ENCODE data around the gene CYP3A5.

Gene CYP3A5

DNA sequence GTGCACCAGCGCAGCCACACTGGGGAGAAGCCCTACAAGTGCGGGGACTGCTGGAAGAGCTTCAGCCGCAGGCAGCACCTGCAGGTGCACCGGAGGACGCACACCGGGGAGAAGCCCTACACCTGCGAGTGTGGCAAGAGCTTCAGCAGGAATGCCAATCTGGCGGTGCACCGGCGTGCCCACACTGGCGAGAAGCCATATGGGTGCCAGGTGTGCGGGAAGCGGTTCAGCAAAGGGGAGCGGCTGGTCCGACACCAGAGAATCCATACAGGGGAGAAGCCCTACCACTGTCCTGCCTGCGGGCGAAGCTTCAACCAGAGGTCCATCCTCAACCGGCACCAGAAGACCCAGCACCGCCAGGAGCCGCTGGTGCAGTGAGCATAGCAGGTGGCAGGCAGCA lies 50.2 kb downstream of the CYP3A5 start:
- H3K79me2 ChIP-seq (ENCODE audit: low read length), result no peaks in the 10 kb centered on the region
- no peak overlapping the region for H3K4me2 ChIP-seq (ENCODE audit: low read length)
- H3K9ac ChIP-seq (ENCODE audit: low read length), result no peak overlapping the region
- peaks cover 58% of the 10 kb centered on the region for H3K36me3 ChIP-seq (replicated peaks; ENCODE audit: low read depth, low read length)
- no peaks in the 10 kb centered on the region for H4K20me1 ChIP-seq (ENCODE audit: insufficient read depth, low read length)
- no peak overlapping the region for H3K4me3 ChIP-seq (ENCODE audit: low read length)
- TF ChIP-seq EZH2phosphoT487 (IDR thresholded peaks at IDR 0.05; ENCODE audit: low read depth) (no peak), CTCF (IDR thresholded peaks at IDR 0.05; ENCODE audit: low read depth, low read length) (no peak)
- no peaks in the 10 kb centered on the region for H3K9me3 ChIP-seq (ENCODE audit: insufficient read depth, low read length)
- no peak overlapping the region for H3K27ac ChIP-seq (ENCODE audit: low read length)
- no peak overlapping the region for H2AFZ ChIP-seq (ENCODE audit: low read depth, low read length)
- no peaks in the 10 kb centered on the region for H3K27me3 ChIP-seq (ENCODE audit: low read depth, low read length)
- H3K4me1 ChIP-seq (ENCODE audit: low read length), result no peaks in the 10 kb centered on the region

DNA sequence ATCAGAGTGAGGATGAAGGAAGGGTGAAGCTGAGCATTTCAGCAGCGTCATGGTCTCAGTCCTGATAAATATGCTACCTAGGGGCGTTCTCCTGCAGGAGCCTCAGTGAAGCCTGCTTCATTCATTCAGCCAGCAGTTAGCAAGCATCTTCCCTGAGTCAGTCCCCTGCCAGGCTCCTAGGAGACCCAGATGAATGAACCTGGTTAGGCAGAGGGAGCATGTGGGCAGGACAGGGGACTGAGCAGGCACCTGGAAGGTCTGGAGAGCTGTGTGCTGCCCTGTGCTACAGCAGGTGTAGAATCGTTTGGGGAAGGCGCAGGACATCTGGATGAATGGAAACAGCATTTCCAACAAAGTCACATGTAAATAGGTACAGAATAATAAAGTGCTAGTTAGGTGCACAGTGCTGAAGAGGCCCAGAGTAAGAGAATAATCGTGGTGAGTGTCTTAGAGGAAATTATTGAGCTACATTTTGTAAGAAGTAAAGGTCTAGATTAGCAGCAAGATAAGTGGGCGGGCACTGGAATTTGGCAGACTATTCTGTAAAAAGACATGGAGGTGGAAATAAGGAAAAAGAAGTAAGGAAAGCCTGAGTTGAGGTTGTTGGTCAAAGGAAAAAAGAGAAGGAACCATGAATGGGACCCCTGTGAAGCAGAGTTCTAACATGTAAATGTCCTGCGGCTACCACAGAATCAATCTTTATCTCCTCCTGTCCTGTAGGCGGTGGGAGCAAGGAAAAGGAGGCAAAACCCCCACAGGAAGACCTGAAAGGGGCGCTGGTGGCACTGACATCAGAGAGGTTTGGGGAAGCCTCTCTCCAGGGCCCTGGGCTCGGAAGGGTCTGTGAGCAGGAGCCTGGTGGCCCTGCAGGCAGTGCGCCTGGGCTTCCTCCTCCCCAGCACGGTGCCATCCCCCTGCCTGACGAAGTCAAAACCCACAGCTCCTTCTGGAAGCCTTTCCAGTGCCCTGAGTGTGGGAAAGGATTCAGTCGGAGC lies 51.0 kb downstream of the CYP3A5 start:
- H3K9ac ChIP-seq (ENCODE audit: low read length), result no peak overlapping the region
- TF ChIP-seq CTCF (IDR thresholded peaks at IDR 0.05; ENCODE audit: low read depth, low read length) (no peak), EZH2phosphoT487 (IDR thresholded peaks at IDR 0.05; ENCODE audit: low read depth) (no peak)
- H3K4me1 ChIP-seq (ENCODE audit: low read length), result no peaks in the 10 kb centered on the region
- H3K4me3 ChIP-seq (ENCODE audit: low read length), result no peak overlapping the region
- no peaks in the 10 kb centered on the region for H3K27me3 ChIP-seq (ENCODE audit: low read depth, low read length)
- no peaks in the 10 kb centered on the region for H4K20me1 ChIP-seq (ENCODE audit: insufficient read depth, low read length)
- H3K27ac ChIP-seq (ENCODE audit: low read length), result no peak overlapping the region
- no peak overlapping the region for H3K4me2 ChIP-seq (ENCODE audit: low read length)
- H3K9me3 ChIP-seq (ENCODE audit: insufficient read depth, low read length), result no peaks in the 10 kb centered on the region
- no peaks in the 10 kb centered on the region for H3K79me2 ChIP-seq (ENCODE audit: low read length)
- peaks cover 62% of the 10 kb centered on the region for H3K36me3 ChIP-seq (replicated peaks; ENCODE audit: low read depth, low read length)
- no peak overlapping the region for H2AFZ ChIP-seq (ENCODE audit: low read depth, low read length)

DNA sequence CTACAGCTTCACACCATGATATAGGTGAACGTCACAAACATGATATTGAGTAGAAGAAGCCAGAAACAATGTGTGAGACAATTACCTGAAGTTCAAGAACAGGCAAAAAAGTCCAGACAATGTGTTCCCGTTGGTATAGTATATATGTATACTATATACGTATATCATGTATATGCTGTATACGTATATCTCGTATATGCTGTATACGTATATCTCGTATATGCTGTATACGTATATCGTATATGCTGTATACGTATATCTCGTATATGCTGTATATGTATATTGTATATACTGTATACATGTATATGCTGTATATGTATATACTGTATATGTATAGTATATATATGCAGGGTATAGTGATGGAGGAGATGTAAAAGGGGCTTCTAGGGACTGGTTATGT lies 52.3 kb downstream of the CYP3A5 start:
- Histone ChIP-seq H3K4me3 (ENCODE audit: low read length) (no peak overlapping the region), H3K27ac (ENCODE audit: low read length) (no peak overlapping the region), H3K36me3 (replicated peaks; ENCODE audit: low read depth, low read length) (peaks cover 63% of the 10 kb centered on the region), H3K9ac (ENCODE audit: low read length) (no peak overlapping the region), H3K4me1 (ENCODE audit: low read length) (no peaks in the 10 kb centered on the region), H3K4me2 (ENCODE audit: low read length) (no peak overlapping the region), H3K9me3 (ENCODE audit: insufficient read depth, low read length) (no peaks in the 10 kb centered on the region), H4K20me1 (ENCODE audit: insufficient read depth, low read length) (no peaks in the 10 kb centered on the region), H3K79me2 (ENCODE audit: low read length) (no peaks in the 10 kb centered on the region), H2AFZ (ENCODE audit: low read depth, low read length) (no peak overlapping the region), H3K27me3 (ENCODE audit: low read depth, low read length) (no peaks in the 10 kb centered on the region)
- no peak for TF ChIP-seq EZH2phosphoT487 (IDR thresholded peaks at IDR 0.05; ENCODE audit: low read depth)
- TF ChIP-seq CTCF (IDR thresholded peaks at IDR 0.05; ENCODE audit: low read depth, low read length), result no peak

DNA sequence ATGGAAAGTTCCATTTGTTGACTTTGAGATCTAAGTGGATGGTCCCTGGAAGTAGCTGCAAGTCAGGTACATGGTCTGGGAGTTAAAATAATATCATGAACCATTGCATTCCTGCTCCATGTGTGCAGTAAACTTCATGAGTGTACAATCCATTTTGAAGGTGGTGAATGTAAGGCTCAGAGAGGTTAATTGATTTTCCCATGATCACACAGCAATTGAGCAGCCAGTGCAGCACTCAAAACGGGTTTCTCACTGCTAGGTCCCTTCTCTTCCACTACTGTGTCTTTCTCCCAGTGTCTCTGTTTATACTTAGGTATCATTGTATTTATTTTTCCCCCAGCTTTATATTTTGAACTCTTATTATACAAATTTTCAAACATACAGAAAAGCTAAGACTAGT lies 53.1 kb downstream of the CYP3A5 start:
- H3K36me3 ChIP-seq (replicated peaks; ENCODE audit: low read depth, low read length), result peaks cover 68% of the 10 kb centered on the region

More for the DNA sequence above, 53.1 kb downstream of the CYP3A5 start:
- Histone ChIP-seq H4K20me1 (ENCODE audit: insufficient read depth, low read length) (no peaks in the 10 kb centered on the region), H3K4me3 (ENCODE audit: low read length) (no peak overlapping the region), H3K27me3 (ENCODE audit: low read depth, low read length) (no peaks in the 10 kb centered on the region), H2AFZ (ENCODE audit: low read depth, low read length) (no peak overlapping the region), H3K79me2 (ENCODE audit: low read length) (no peaks in the 10 kb centered on the region), H3K9ac (ENCODE audit: low read length) (no peak overlapping the region), H3K4me1 (ENCODE audit: low read length) (no peaks in the 10 kb centered on the region), H3K4me2 (ENCODE audit: low read length) (no peak overlapping the region), H3K27ac (ENCODE audit: low read length) (no peak overlapping the region), H3K9me3 (ENCODE audit: insufficient read depth, low read length) (no peaks in the 10 kb centered on the region)
- TF ChIP-seq EZH2phosphoT487 (IDR thresholded peaks at IDR 0.05; ENCODE audit: low read depth), result no peak
- no peak for TF ChIP-seq CTCF (IDR thresholded peaks at IDR 0.05; ENCODE audit: low read depth, low read length)

Measured in OCI-LY3 (cell line).